Activated CD8-positive, alpha-beta T cell treated with anti-CD3 and anti-CD28 coated beads for 36 hours (primary cell): ENCODE results near the gene CCDC191. TPM values are rescaled to one million over a fixed set of nuclear protein-coding genes. Genes with fewer than 3 reads are reported as not detected.

ENCODE experiments used
- ATAC-seq: fragments of 200-7000 bp; cut with Tn5 transposase; one replicate; pipeline ENCODE4 v1.10.0; 2021; ENCODE audit warnings: mild to moderate bottlenecking, moderate library complexity
- CTCF ChIA-PET: fragments of 350-600 bp; sonication (Branson Sonifier 250); formaldehyde crosslinking; loops from one replicate; lab custom pipeline; 2021; ENCODE audit warnings: antibody characterized with exemption; lab: Charles Lee
- POLR2A ChIA-PET: fragments of 350-600 bp; sonication (Branson Sonifier 250); formaldehyde crosslinking; loops from one replicate; lab custom pipeline; 2021; ENCODE audit warnings: antibody characterized with exemption; lab: Charles Lee
- DNase-seq: peaks from one replicate; pipeline ENCODE4 v3.0.0-alpha.2; 2020
- H3K27ac Mint-ChIP-seq: one replicate; pipeline ENCODE4 v1.8.0; 2021; ENCODE audit warnings: mild to moderate bottlenecking, mixed read lengths
- H3K27me3 Mint-ChIP-seq: one replicate; pipeline ENCODE4 v1.8.0; 2021; ENCODE audit warnings: mixed read lengths
- H3K36me3 Mint-ChIP-seq: one replicate; pipeline ENCODE4 v1.8.0; 2021; ENCODE audit warnings: low read depth, mixed read lengths
- H3K4me1 Mint-ChIP-seq: one replicate; pipeline ENCODE4 v1.8.0; 2021; ENCODE audit warnings: low read depth, mixed read lengths
- H3K4me3 Mint-ChIP-seq: one replicate; pipeline ENCODE4 v1.8.0; 2021; ENCODE audit warnings: mild to moderate bottlenecking, moderate library complexity, mixed read lengths
- H3K9me3 Mint-ChIP-seq: one replicate; pipeline ENCODE4 v1.8.0; 2021; ENCODE audit warnings: mixed read lengths
- intact Hi-C: fragments of 100-400 bp; cut with micrococcal nuclease; formaldehyde crosslinking; loops from one replicate; pipeline ENCODE4 v1.10.0; 2022
- total RNA-seq, 2 experiments: library from RNA; stranded (reverse); gene quantifications; one replicate each; pipeline ENCODE4 v1.2.3, GENCODE V29; 2021
- TF ChIP-seq, protein P1 (sequence below): fragments of 200-600 bp; IDR thresholded peaks from one replicate; pipeline ENCODE4 v1.8.0; 2022; ENCODE audit warnings: antibody characterized with exemption, mild to moderate bottlenecking

Gene CCDC191
- total RNA-seq, 2 experiments from 2014 or later, result 1.5 to 1.7 TPM

DNA sequence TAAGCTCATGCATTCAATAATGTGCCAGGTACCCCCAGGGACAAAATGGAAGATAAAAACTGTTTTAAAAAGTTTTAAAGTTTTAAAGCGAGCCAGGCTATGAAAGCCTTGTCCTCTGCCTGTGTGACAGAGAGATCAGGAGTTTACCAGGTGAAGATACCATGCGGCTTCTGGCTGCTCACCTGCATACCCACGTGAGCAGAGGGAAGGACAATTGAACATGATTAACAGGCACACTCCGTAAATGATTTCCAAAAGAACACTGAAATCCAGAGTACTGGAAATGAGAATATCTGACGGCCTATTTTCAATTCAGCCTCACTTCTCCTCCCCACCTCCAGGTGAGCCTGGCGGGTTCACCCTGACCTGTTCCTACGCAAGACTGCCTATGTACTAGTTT lies 42.1 kb downstream of the CCDC191 start:
- H3K9me3 Mint-ChIP-seq, result no peaks in the 10 kb centered on the region
- no peaks in the 10 kb centered on the region for H3K27me3 Mint-ChIP-seq
- ChIA-PET POLR2A (no interaction called here), CTCF (no interaction called here)
- no peak overlapping the region for H3K27ac Mint-ChIP-seq
- TF ChIP-seq, protein P1, sequence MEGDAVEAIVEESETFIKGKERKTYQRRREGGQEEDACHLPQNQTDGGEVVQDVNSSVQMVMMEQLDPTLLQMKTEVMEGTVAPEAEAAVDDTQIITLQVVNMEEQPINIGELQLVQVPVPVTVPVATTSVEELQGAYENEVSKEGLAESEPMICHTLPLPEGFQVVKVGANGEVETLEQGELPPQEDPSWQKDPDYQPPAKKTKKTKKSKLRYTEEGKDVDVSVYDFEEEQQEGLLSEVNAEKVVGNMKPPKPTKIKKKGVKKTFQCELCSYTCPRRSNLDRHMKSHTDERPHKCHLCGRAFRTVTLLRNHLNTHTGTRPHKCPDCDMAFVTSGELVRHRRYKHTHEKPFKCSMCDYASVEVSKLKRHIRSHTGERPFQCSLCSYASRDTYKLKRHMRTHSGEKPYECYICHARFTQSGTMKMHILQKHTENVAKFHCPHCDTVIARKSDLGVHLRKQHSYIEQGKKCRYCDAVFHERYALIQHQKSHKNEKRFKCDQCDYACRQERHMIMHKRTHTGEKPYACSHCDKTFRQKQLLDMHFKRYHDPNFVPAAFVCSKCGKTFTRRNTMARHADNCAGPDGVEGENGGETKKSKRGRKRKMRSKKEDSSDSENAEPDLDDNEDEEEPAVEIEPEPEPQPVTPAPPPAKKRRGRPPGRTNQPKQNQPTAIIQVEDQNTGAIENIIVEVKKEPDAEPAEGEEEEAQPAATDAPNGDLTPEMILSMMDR, result no peak
- intact Hi-C loops, result no loop called here
- H3K4me1 Mint-ChIP-seq, result no peaks in the 10 kb centered on the region
- no peak for ATAC-seq
- H3K36me3 Mint-ChIP-seq, result no peaks in the 10 kb centered on the region
- no peak overlapping the region for H3K4me3 Mint-ChIP-seq
- no peak for DNase-seq

GRCh38 chr3:114011059-114011797 lies 45.1 kb downstream of the CCDC191 start:
- Mint-ChIP-seq H3K27ac (no peak overlapping the region), H3K4me3 (no peak overlapping the region), H3K36me3 (no peaks in the 10 kb centered on the region), H3K27me3 (no peaks in the 10 kb centered on the region), H3K4me1 (no peaks in the 10 kb centered on the region), H3K9me3 (no peaks in the 10 kb centered on the region)
- CTCF ChIA-PET, result interaction anchor here (0.7 to 1.7 kb wide), 3 partner anchors 16 to 275 kb away, joined by 3 to 4 read pairs (median 4); no protein-coding TSS in a partner anchor
- ATAC-seq (no peak), DNase-seq (no peak)
- intact Hi-C loops, result no loop called here
- POLR2A ChIA-PET, result no interaction called here
- TF ChIP-seq, protein P1, result no peak

GRCh38 chr3:114005481-114005880 lies 50.8 kb downstream of the CCDC191 start:
- no peaks in the 10 kb centered on the region for H3K27me3 Mint-ChIP-seq
- CTCF ChIA-PET, result no interaction called here
- intact Hi-C loops, result no loop called here
- peaks cover 7% of the 10 kb centered on the region for H3K36me3 Mint-ChIP-seq
- no peak overlapping the region for H3K27ac Mint-ChIP-seq
- ATAC-seq, result no peak
- POLR2A ChIA-PET, result interaction anchor here (0.7 kb wide), 1 partner anchor 120 kb away, joined by 3 read pairs; no protein-coding TSS in a partner anchor
- no peaks in the 10 kb centered on the region for H3K4me1 Mint-ChIP-seq
- H3K4me3 Mint-ChIP-seq, result no peak overlapping the region
- DNase-seq, result no peak
- no peaks in the 10 kb centered on the region for H3K9me3 Mint-ChIP-seq
- TF ChIP-seq, protein P1, result no peak

GRCh38 chr3:113985541-113985940 lies 70.8 kb downstream of the CCDC191 start:
- Mint-ChIP-seq H3K27ac (no peak overlapping the region), H3K4me3 (no peak overlapping the region), H3K27me3 (no peaks in the 10 kb centered on the region), H3K9me3 (no peaks in the 10 kb centered on the region), H3K36me3 (peaks cover 14% of the 10 kb centered on the region), H3K4me1 (no peaks in the 10 kb centered on the region)
- intact Hi-C loops, result no loop called here
- POLR2A ChIA-PET, result interaction anchor here (1.3 kb wide), 1 partner anchor 15 kb away, joined by 3 read pairs; no protein-coding TSS in a partner anchor
- no peak for DNase-seq
- TF ChIP-seq, protein P1, result no peak
- CTCF ChIA-PET, result no interaction called here
- no peak for ATAC-seq

- TF ChIP-seq, protein P1, result no peak
- Mint-ChIP-seq H3K27ac (no peak overlapping the region), H3K4me1 (no peaks in the 10 kb centered on the region), H3K27me3 (no peaks in the 10 kb centered on the region), H3K4me3 (no peak overlapping the region), H3K36me3 (peaks cover 20% of the 10 kb centered on the region), H3K9me3 (no peaks in the 10 kb centered on the region)
- DNase-seq, result no peak
- POLR2A ChIA-PET, result interaction anchor here (0.9 kb wide), 1 partner anchor 8 kb away, joined by 3 read pairs; no protein-coding TSS in a partner anchor
- intact Hi-C loops, result no loop called here
- ATAC-seq, result no peak
- CTCF ChIA-PET, result no interaction called here
These were observed 72.8 kb downstream of the CCDC191 start for GRCh38 chr3:113983544-113983943.
